Astrocyte (in vitro differentiated cells and primary cell): ENCODE measurements around the gene KLHL17. TPM values are rescaled to one million over a fixed set of nuclear protein-coding genes. Genes with fewer than 3 reads are reported as not detected.
A peak's percentile ranks its signal among the peaks of the same experiment; 100 is the strongest.

Experiments
- DNase-seq: peaks from one replicate; pipeline ENCODE4 v3.0.0-alpha.2; 2010; ENCODE audit warnings: low read depth
- FAIRE-seq: peaks from 2 replicates; lab custom pipeline; 2011; peaks lifted over from hg19 to GRCh38; lab: Jason Lieb, UNC
- H2AFZ ChIP-seq: 2 replicates; pipeline ENCODE4 v1.6.0; 2012; ENCODE audit warnings: low read depth, low read length, inconsistent platforms
- H3K27ac ChIP-seq: 2 replicates; pipeline ENCODE4 v1.5.1; 2011; ENCODE audit warnings: low read depth, low read length, inconsistent platforms
- H3K27me3 ChIP-seq: 2 replicates; pipeline ENCODE4 v1.6.0; 2011; ENCODE audit warnings: low read length, inconsistent platforms; ENCODE audit not compliant: insufficient read depth
- H3K36me3 ChIP-seq: 2 replicates; pipeline ENCODE4 v1.5.1; 2011; ENCODE audit warnings: low read length, inconsistent platforms; ENCODE audit not compliant: insufficient read depth
- H3K4me1 ChIP-seq: 2 replicates; pipeline ENCODE4 v1.5.1; 2011; ENCODE audit warnings: low read length, inconsistent platforms; ENCODE audit not compliant: insufficient read depth
- H3K4me2 ChIP-seq: 2 replicates; pipeline ENCODE4 v1.6.0; 2012; ENCODE audit warnings: low read length, inconsistent platforms
- H3K4me3 ChIP-seq: 2 replicates; pipeline ENCODE4 v1.5.1; 2011; ENCODE audit warnings: low read depth, mild to moderate bottlenecking, low read length, inconsistent platforms; ENCODE audit not compliant: insufficient read depth
- H3K79me2 ChIP-seq: 2 replicates; pipeline ENCODE4 v1.6.0; 2012; ENCODE audit warnings: mild to moderate bottlenecking, low read length, inconsistent platforms; ENCODE audit not compliant: insufficient read depth
- H3K9ac ChIP-seq: 2 replicates; pipeline ENCODE4 v1.6.0; 2012; ENCODE audit warnings: mild to moderate bottlenecking, low read length, inconsistent platforms
- H3K9me3 ChIP-seq: 2 replicates; pipeline ENCODE4 v1.5.1; 2012; ENCODE audit warnings: low read depth, mild to moderate bottlenecking, low read length, inconsistent platforms; ENCODE audit not compliant: insufficient read depth
- H4K20me1 ChIP-seq: 2 replicates; pipeline ENCODE4 v1.6.0; 2012; ENCODE audit warnings: low read length, inconsistent platforms; ENCODE audit not compliant: insufficient read depth
- H3K27ac Mint-ChIP-seq: one replicate; pipeline ENCODE4 v1.8.0; 2021; ENCODE audit warnings: mild to moderate bottlenecking, mixed read lengths; ENCODE audit not compliant: unreplicated experiment
- H3K27me3 Mint-ChIP-seq: one replicate; pipeline ENCODE4 v1.8.0; 2021; ENCODE audit warnings: low read depth, mixed read lengths; ENCODE audit not compliant: unreplicated experiment
- H3K36me3 Mint-ChIP-seq: one replicate; pipeline ENCODE4 v1.8.0; 2021; ENCODE audit warnings: low read depth, mixed read lengths; ENCODE audit not compliant: unreplicated experiment
- H3K4me1 Mint-ChIP-seq: one replicate; pipeline ENCODE4 v1.8.0; 2021; ENCODE audit warnings: low read depth, mixed read lengths; ENCODE audit not compliant: unreplicated experiment
- H3K4me3 Mint-ChIP-seq: one replicate; pipeline ENCODE4 v1.8.0; 2021; ENCODE audit warnings: mild to moderate bottlenecking, moderate library complexity, mixed read lengths; ENCODE audit not compliant: unreplicated experiment
- H3K9me3 Mint-ChIP-seq: one replicate; pipeline ENCODE4 v1.8.0; 2021; ENCODE audit warnings: mild to moderate bottlenecking, mixed read lengths; ENCODE audit not compliant: unreplicated experiment
- EZH2 ChIP-seq: IDR thresholded peaks from 2 replicates; pipeline ENCODE4 v1.6.1; 2012; ENCODE audit warnings: mild to moderate bottlenecking, low read length, inconsistent platforms; ENCODE audit not compliant: insufficient read depth
- total RNA-seq: library from RNA; stranded (reverse); gene quantifications from 2 replicates; pipeline ENCODE4 v1.2.1, GENCODE V29; 2021
- TF ChIP-seq, protein P1 (sequence below): IDR thresholded peaks from 2 replicates; pipeline ENCODE4 v1.5.1; 2011; ENCODE audit warnings: low read depth, mild to moderate bottlenecking, inconsistent platforms, low read length, moderate library complexity; ENCODE audit not compliant: insufficient read depth

The KLHL17 gene
- total RNA-seq, 1 donor from 2014 or later: 25.9 TPM

DNA sequence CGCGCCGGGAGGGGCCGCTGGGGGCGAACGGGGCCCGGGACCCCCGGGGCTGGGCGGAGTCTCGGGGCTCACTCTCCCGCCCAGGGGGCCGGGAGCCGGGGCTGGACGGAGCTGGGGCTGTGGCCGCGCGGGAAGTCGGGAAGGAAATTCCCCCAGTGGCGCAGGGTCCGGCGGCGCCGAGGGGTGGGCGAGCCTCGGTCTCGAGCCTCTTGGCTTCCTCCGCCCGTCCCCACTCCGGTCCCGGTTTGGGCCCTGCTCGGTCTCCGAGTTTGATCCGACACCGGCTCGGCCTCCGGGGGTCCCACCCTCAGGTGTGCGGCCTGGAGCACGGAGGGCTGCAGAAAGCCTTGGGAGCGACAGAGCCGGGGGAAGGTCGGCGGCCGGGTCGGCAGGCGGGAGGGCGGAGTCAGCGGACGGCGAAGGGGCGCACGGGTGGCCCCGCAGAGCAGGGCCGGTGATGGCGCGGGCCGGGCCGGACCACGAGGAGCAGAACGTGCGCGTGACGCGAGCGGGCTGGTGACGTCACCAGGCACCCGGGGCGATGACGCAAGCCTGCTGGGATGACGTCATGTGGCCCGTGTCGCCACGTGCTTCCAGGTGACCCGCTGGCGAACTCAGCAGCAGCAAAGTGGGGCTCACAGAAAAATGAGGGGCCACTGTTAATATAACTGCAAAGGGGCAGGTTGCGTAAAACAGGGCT is 40.1 kb downstream of the KLHL17 start:
- Mint-ChIP-seq H3K4me1 (peaks cover 19% of the 10 kb centered on the region), H3K9me3 (no peaks in the 10 kb centered on the region), H3K27ac (peak overlapping the region; percentile 99), H3K27me3 (no peaks in the 10 kb centered on the region), H3K36me3 (peaks cover 6% of the 10 kb centered on the region), H3K4me3 (peak overlapping the region; percentile 94)
- Histone ChIP-seq H3K27me3 (no peaks in the 10 kb centered on the region), H3K79me2 (no peaks in the 10 kb centered on the region), H3K4me1 (peaks cover 24% of the 10 kb centered on the region), H4K20me1 (peaks cover 34% of the 10 kb centered on the region), H3K27ac (peak overlapping the region; percentile 98), H3K9me3 (no peaks in the 10 kb centered on the region), H3K4me2 (peak overlapping the region; percentile 95), H3K9ac (peak overlapping the region; percentile 97), H3K4me3 (peak overlapping the region; percentile 67), H2AFZ (peak overlapping the region; percentile 61), H3K36me3 (no peaks in the 10 kb centered on the region)
- TF ChIP-seq EZH2: no peak
- TF ChIP-seq, protein P1, sequence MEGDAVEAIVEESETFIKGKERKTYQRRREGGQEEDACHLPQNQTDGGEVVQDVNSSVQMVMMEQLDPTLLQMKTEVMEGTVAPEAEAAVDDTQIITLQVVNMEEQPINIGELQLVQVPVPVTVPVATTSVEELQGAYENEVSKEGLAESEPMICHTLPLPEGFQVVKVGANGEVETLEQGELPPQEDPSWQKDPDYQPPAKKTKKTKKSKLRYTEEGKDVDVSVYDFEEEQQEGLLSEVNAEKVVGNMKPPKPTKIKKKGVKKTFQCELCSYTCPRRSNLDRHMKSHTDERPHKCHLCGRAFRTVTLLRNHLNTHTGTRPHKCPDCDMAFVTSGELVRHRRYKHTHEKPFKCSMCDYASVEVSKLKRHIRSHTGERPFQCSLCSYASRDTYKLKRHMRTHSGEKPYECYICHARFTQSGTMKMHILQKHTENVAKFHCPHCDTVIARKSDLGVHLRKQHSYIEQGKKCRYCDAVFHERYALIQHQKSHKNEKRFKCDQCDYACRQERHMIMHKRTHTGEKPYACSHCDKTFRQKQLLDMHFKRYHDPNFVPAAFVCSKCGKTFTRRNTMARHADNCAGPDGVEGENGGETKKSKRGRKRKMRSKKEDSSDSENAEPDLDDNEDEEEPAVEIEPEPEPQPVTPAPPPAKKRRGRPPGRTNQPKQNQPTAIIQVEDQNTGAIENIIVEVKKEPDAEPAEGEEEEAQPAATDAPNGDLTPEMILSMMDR: no peak
- no peak for FAIRE-seq
- peak; percentile 71 for DNase-seq

DNA sequence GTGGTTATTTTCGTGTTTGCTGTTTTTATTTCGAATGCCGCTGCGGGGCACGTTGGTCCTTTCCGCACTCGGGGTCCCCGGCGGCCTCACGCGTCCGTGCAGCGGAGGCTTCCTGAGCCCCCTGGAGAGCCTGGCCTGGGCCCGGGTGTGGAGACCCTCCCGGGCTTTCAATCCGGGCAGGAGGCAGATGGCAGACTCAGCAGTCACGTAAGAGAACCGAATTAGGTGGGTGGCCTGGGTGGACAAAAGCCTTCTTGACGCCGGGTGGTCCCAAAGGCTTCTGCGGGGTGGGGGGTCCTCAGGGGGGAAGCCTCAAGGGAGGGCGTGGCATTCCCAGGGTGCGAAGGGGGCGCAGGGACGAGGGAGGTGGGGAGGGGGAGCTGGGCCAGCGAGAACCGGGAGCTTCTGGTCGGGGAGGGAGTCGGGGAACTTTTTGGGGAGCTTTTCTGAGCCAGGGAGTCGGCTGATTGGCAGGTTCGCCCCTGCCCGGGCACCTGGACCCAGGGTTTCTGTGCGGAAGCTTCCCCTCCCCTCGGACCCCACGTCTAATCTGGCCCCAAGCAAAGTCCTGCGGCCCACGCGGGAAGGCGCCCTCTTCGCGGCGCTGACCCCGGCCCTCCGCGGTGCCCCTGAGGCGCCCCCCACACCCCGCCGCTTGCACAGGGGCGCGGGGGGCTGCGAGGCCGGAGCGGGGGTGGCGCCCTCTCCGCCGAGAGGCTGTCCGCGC is 40.8 kb downstream of the KLHL17 start:
- Histone ChIP-seq H4K20me1 (peaks cover 34% of the 10 kb centered on the region), H3K4me3 (peak overlapping the region; percentile 67), H3K9ac (peak overlapping the region; percentile 97), H3K9me3 (no peaks in the 10 kb centered on the region), H3K79me2 (no peaks in the 10 kb centered on the region), H3K36me3 (no peaks in the 10 kb centered on the region), H3K27me3 (no peaks in the 10 kb centered on the region), H2AFZ (peak overlapping the region; percentile 21), H3K27ac (peak overlapping the region; percentile 98), H3K4me2 (peak overlapping the region; percentile 95), H3K4me1 (peaks cover 25% of the 10 kb centered on the region)
- FAIRE-seq (no peak), DNase-seq (no peak)
- H3K27me3 Mint-ChIP-seq: no peaks in the 10 kb centered on the region
- H3K4me3 Mint-ChIP-seq: peak overlapping the region; percentile 94
- H3K36me3 Mint-ChIP-seq: peaks cover 4% of the 10 kb centered on the region
- no peaks in the 10 kb centered on the region for H3K9me3 Mint-ChIP-seq
- peak; percentile 36 for TF ChIP-seq EZH2
- TF ChIP-seq, protein P1: no peak
- peak overlapping the region; percentile 99 for H3K27ac Mint-ChIP-seq
- peaks cover 19% of the 10 kb centered on the region for H3K4me1 Mint-ChIP-seq
